A549 (cell line): ENCODE measurements around the gene SBK2.
"Not testable (repeated sequence)": the region's sequence is repeated elsewhere in the genome, so short reads cannot be mapped to it uniquely, and the experiment has no call there.

Experiments
- ELK1 ChIP-seq: fragments of 150-350 bp; IDR thresholded peaks from 2 replicates; pipeline ENCODE4 v1.6.1; 2014; ENCODE audit warnings: low read depth, mild to moderate bottlenecking, low read length
- EP300 ChIP-seq, 2 experiments: fragments of >200 bp; sonication (Bioruptor Twin); formaldehyde crosslinking; IDR thresholded peaks; 2 replicates in 1 of 2; 3 replicates in 1 of 2; pipeline ENCODE4 v1.6.1; 2016 to 2017
- KDM1A ChIP-seq: fragments of 200-600 bp; sonication (generic); IDR thresholded peaks from 2 replicates; pipeline ENCODE4 v1.6.1; 2016; ENCODE audit warnings: low read depth, mild to moderate bottlenecking
- MAFK ChIP-seq: fragments of 450-650 bp; IDR thresholded peaks from 2 replicates; pipeline ENCODE4 v1.6.1; 2014; ENCODE audit not compliant: partially characterized antibody
- POLR2AphosphoS2 ChIP-seq: conservative IDR thresholded peaks from 2 replicates; pipeline ENCODE4 v1.6.1; 2012; ENCODE audit warnings: low read length, improper control_type of control experiment, inconsistent platforms
- RAD21 ChIP-seq, 2 experiments: fragments of >200 bp in 1 of 2; sonication (Bioruptor Twin) in 1 of 2; formaldehyde crosslinking in 1 of 2; IDR thresholded peaks in 1 of 2; conservative IDR thresholded peaks in 1 of 2; 2 replicates in 1 of 2; 3 replicates in 1 of 2; pipeline ENCODE4 v1.6.1; 2012 to 2018; ENCODE audit warnings: inconsistent platforms in 1 of 2
- RARB ChIP-seq: fragments of 250-450 bp; sonication (Bioruptor Pico); IDR thresholded peaks from 2 replicates; pipeline ENCODE4 v1.8.0; 2021; ENCODE audit warnings: mild to moderate bottlenecking, moderate library complexity
- RNF2 ChIP-seq: fragments of 200-600 bp; sonication (generic); IDR thresholded peaks from 2 replicates; pipeline ENCODE4 v1.6.1; 2016; ENCODE audit warnings: low read depth, mild to moderate bottlenecking, antibody characterized with exemption, moderate library complexity, borderline replicate concordance
- USF2 ChIP-seq: fragments of 450-650 bp; IDR thresholded peaks from 2 replicates; pipeline ENCODE4 v1.6.1; 2014; ENCODE audit warnings: antibody characterized with exemption
- TF ChIP-seq, protein P1 (sequence below): fragments of >200 bp; sonication (Bioruptor Twin); formaldehyde crosslinking; IDR thresholded peaks from 3 replicates; pipeline ENCODE4 v1.5.1; 2016
- TF ChIP-seq, protein P2 (sequence below): fragments of >200 bp; sonication (Bioruptor Twin); formaldehyde crosslinking; IDR thresholded peaks from 2 replicates; pipeline ENCODE4 v1.6.1; 2016
- TF ChIP-seq, protein P3 (sequence below): fragments of 200-600 bp; sonication (generic); IDR thresholded peaks from 2 replicates; pipeline ENCODE4 v1.6.1; 2016; ENCODE audit warnings: antibody characterized with exemption, mild to moderate bottlenecking, moderate library complexity

GRCh38 chr19:55573929-55574328, 37.0 kb upstream of the SBK2 start:
- TF ChIP-seq, protein P1, sequence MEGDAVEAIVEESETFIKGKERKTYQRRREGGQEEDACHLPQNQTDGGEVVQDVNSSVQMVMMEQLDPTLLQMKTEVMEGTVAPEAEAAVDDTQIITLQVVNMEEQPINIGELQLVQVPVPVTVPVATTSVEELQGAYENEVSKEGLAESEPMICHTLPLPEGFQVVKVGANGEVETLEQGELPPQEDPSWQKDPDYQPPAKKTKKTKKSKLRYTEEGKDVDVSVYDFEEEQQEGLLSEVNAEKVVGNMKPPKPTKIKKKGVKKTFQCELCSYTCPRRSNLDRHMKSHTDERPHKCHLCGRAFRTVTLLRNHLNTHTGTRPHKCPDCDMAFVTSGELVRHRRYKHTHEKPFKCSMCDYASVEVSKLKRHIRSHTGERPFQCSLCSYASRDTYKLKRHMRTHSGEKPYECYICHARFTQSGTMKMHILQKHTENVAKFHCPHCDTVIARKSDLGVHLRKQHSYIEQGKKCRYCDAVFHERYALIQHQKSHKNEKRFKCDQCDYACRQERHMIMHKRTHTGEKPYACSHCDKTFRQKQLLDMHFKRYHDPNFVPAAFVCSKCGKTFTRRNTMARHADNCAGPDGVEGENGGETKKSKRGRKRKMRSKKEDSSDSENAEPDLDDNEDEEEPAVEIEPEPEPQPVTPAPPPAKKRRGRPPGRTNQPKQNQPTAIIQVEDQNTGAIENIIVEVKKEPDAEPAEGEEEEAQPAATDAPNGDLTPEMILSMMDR = not testable (repeated sequence)
- TF ChIP-seq MAFK; RARB (CRISPR knock-in tag); ELK1; EP300 (IDR thresholded peaks at IDR 0.05); RNF2; POLR2AphosphoS2; KDM1A; RAD21 (conservative IDR thresholded peaks at IDR 0.05 in 1 of 2, IDR thresholded peaks at IDR 0.05 in 1 of 2); USF2: not testable (repeated sequence)
- TF ChIP-seq, protein P2, sequence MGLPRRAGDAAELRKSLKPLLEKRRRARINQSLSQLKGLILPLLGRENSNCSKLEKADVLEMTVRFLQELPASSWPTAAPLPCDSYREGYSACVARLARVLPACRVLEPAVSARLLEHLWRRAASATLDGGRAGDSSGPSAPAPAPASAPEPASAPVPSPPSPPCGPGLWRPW = not testable (repeated sequence)
- TF ChIP-seq, protein P3, sequence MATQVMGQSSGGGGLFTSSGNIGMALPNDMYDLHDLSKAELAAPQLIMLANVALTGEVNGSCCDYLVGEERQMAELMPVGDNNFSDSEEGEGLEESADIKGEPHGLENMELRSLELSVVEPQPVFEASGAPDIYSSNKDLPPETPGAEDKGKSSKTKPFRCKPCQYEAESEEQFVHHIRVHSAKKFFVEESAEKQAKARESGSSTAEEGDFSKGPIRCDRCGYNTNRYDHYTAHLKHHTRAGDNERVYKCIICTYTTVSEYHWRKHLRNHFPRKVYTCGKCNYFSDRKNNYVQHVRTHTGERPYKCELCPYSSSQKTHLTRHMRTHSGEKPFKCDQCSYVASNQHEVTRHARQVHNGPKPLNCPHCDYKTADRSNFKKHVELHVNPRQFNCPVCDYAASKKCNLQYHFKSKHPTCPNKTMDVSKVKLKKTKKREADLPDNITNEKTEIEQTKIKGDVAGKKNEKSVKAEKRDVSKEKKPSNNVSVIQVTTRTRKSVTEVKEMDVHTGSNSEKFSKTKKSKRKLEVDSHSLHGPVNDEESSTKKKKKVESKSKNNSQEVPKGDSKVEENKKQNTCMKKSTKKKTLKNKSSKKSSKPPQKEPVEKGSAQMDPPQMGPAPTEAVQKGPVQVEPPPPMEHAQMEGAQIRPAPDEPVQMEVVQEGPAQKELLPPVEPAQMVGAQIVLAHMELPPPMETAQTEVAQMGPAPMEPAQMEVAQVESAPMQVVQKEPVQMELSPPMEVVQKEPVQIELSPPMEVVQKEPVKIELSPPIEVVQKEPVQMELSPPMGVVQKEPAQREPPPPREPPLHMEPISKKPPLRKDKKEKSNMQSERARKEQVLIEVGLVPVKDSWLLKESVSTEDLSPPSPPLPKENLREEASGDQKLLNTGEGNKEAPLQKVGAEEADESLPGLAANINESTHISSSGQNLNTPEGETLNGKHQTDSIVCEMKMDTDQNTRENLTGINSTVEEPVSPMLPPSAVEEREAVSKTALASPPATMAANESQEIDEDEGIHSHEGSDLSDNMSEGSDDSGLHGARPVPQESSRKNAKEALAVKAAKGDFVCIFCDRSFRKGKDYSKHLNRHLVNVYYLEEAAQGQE = not testable (repeated sequence)
